ENCODE measurements around the gene ZC3H15. TPM values are rescaled to one million over a fixed set of nuclear protein-coding genes. Genes with fewer than 3 reads are reported as not detected.

Gene ZC3H15
- total and polyA plus RNA-seq, 2 of the 8 experiments (the other 6 are each of a cell fraction or from before 2014, with no cell fraction given): 32.0 to 80.8 TPM

- DNase-seq (ENCODE audit: low read depth in 1 of 2, low spot score in 2 of 2): no peak
- POLR2A ChIA-PET (ENCODE audit: partially characterized antibody): no interaction called here
These were observed 47.7 kb downstream of the ZC3H15 start for GRCh38 chr2:186533717-186534116.

More at GRCh38 chr2:186533717-186534116, 47.7 kb downstream of the ZC3H15 start:
- TF ChIP-seq HDAC2 (IDR thresholded peaks at IDR 0.05; ENCODE audit: borderline replicate concordance in 1 of 2, low read depth in 2 of 2, low read length in 2 of 2): no peak
- TF ChIP-seq TEAD4 (IDR thresholded peaks at IDR 0.05; ENCODE audit: low read depth, low read length): no peak
- TF ChIP-seq CREB1 (IDR thresholded peaks at IDR 0.05): no peak
- H3K23me2 ChIP-seq (ENCODE audit: low read depth, low read length): no peaks in the 10 kb centered on the region; the same call in 1 of the 2 replicates
- no peak overlapping the region for H2BK15ac ChIP-seq (ENCODE audit: low read length)
- no peak overlapping the region for H2BK20ac ChIP-seq (ENCODE audit: low read length)
- H2BK5ac ChIP-seq (ENCODE audit: low read depth, low read length): no peak overlapping the region
- no peaks in the 10 kb centered on the region for H3K9me3 ChIP-seq (ENCODE audit: insufficient read depth in 2 of 2, low read depth in 1 of 2, low read length in 1 of 2)
- no peak overlapping the region for H3K4ac ChIP-seq (replicated peaks; ENCODE audit: insufficient read length, low read depth, low read length)
- no peak overlapping the region for H2AFZ ChIP-seq (ENCODE audit: low read length)
- no peak overlapping the region for H3K27ac ChIP-seq (ENCODE audit: low read depth, low read length)
- no peak overlapping the region for H4K8ac ChIP-seq (ENCODE audit: extremely low read depth, insufficient read depth, low read length)
- no peak overlapping the region for H3K4me3 ChIP-seq (ENCODE audit: extremely low read depth in 1 of 4, insufficient read depth in 2 of 4, low read depth in 3 of 4, low read length in 4 of 4)
- H2BK12ac ChIP-seq (ENCODE audit: low read depth, low read length): no peak overlapping the region
- H3K27me3 ChIP-seq (replicated peaks in 1 of 4; ENCODE audit: control insufficient read depth in 3 of 4, extremely low read depth in 1 of 4, insufficient read depth in 3 of 4, low read length in 3 of 4): peaks cover 0 to 1% (median 0%) of the 10 kb centered on the region in 4 experiments; a peak in 1 of 7 replicates
- H4K91ac ChIP-seq (replicated peaks; ENCODE audit: insufficient read length, low read length): no peak overlapping the region
- H3K4me2 ChIP-seq (ENCODE audit: insufficient read depth in 1 of 2, low read depth in 2 of 2, low read length in 2 of 2): no peak overlapping the region
- H3K18ac ChIP-seq (ENCODE audit: extremely low read depth, low read length): no peak overlapping the region
- no peak overlapping the region for H3K9ac ChIP-seq (replicated peaks in 1 of 4; ENCODE audit: extremely low read depth in 1 of 4, low read depth in 3 of 4, low read length in 3 of 4)
- H4K20me1 ChIP-seq (replicated peaks in 1 of 2; ENCODE audit: control insufficient read depth in 1 of 2, insufficient read depth in 2 of 2, low read length in 2 of 2): no peaks in the 10 kb centered on the region
- H4K5ac ChIP-seq (ENCODE audit: insufficient read length, low read depth, low read length): no peak overlapping the region
- H3K23ac ChIP-seq (ENCODE audit: insufficient read length): no peak overlapping the region
- H3K14ac ChIP-seq (ENCODE audit: insufficient read length): no peak overlapping the region
- FAIRE-seq: no peak
- no peak overlapping the region for H3K56ac ChIP-seq (replicated peaks; ENCODE audit: insufficient read length, low read depth, low read length)
- no peaks in the 10 kb centered on the region for H3K79me2 ChIP-seq (ENCODE audit: control insufficient read depth in 1 of 2, insufficient read depth in 2 of 2, low read length in 2 of 2)
- no peaks in the 10 kb centered on the region for H3K36me3 ChIP-seq (ENCODE audit: control insufficient read depth in 2 of 4, insufficient read depth in 4 of 4, low read length in 3 of 4)
- CTCF ChIA-PET (ENCODE audit: partially characterized antibody): no interaction called here
- no peak overlapping the region for H2BK120ac ChIP-seq (replicated peaks; ENCODE audit: low read depth, low read length)
- H3K79me1 ChIP-seq (ENCODE audit: low read depth, low read length): no peaks in the 10 kb centered on the region
- no peak overlapping the region for H2AK5ac ChIP-seq (ENCODE audit: low read depth, low read length)
- no peaks in the 10 kb centered on the region for H3K4me1 ChIP-seq (replicated peaks in 1 of 4; ENCODE audit: control insufficient read depth in 3 of 4, insufficient read depth in 4 of 4, low read length in 3 of 4)

Measured in H1 (cell line).